ENCODE data around the gene SLC6A9.

The SLC6A9 gene

GRCh38 chr1:44038876-44039657, 7.8 kb upstream of the SLC6A9 start:
- Histone ChIP-seq H3K23ac (ENCODE audit: low read length in 2 of 2) (no peak overlapping the region), H4K8ac (ENCODE audit: low read length) (no peak overlapping the region), H2AK5ac (ENCODE audit: low read length, severe bottlenecking) (no peak overlapping the region), H3K27me3 (ENCODE audit: control insufficient read depth in 1 of 2, insufficient read depth in 1 of 2, low read length in 2 of 2) (peaks cover 0 to 1% of the 10 kb centered on the region in 2 experiments), H3K4ac (ENCODE audit: low read depth in 1 of 2, low read length in 2 of 2) (no peak overlapping the region), H2AFZ (ENCODE audit: low read depth, low read length) (no peak overlapping the region), H3K79me1 (replicated peaks; ENCODE audit: low read length, poor library complexity, severe bottlenecking) (no peaks in the 10 kb centered on the region), H3K9ac (ENCODE audit: low read length) (no peak overlapping the region), H3K27ac (ENCODE audit: low read length, poor library complexity, severe bottlenecking) (no peak overlapping the region), H3K36me3 (ENCODE audit: control insufficient read depth in 1 of 2, insufficient read depth in 2 of 2, low read depth in 1 of 2, low read length in 2 of 2) (no peaks in the 10 kb centered on the region), H4K91ac (ENCODE audit: low read length) (no peak overlapping the region), H3K9me3 (ENCODE audit: control insufficient read depth, low read length) (no peaks in the 10 kb centered on the region), H2BK15ac (ENCODE audit: low read depth, poor library complexity, severe bottlenecking) (no peak overlapping the region), H2BK120ac (ENCODE audit: low read depth, low read length) (no peak overlapping the region), H3K14ac (ENCODE audit: low read length in 2 of 2) (no peak overlapping the region), H3K4me2 (ENCODE audit: low read length, poor library complexity, severe bottlenecking) (no peak overlapping the region), H3K4me1 (ENCODE audit: control insufficient read depth, insufficient read depth, low read depth, low read length) (peaks cover 3% of the 10 kb centered on the region), H2BK5ac (ENCODE audit: low read depth, low read length, poor library complexity, severe bottlenecking) (no peak overlapping the region), H2BK12ac (ENCODE audit: low read length in 2 of 2) (no peak overlapping the region), H3K4me3 (ENCODE audit: insufficient read depth in 1 of 2, low read depth in 1 of 2, low read length in 2 of 2) (no peak overlapping the region), H3K18ac (ENCODE audit: low read depth in 1 of 2, low read length in 2 of 2) (no peak overlapping the region)
- WGBS: 78% methylated on average over 1 of the region's 2 CpGs
- DNase-seq: no peak

- no peaks in the 10 kb centered on the region for H3K36me3 ChIP-seq (ENCODE audit: control insufficient read depth in 1 of 2, insufficient read depth in 2 of 2, low read depth in 1 of 2, low read length in 2 of 2)
- H3K23ac ChIP-seq (ENCODE audit: low read length in 2 of 2): no peak overlapping the region
- 61% methylated on average over 3 of the region's 5 CpGs for WGBS
- no peak for DNase-seq
- peak overlapping the region in 1 of 2 experiments; percentile 74 for H3K18ac ChIP-seq (ENCODE audit: low read depth in 1 of 2, low read length in 2 of 2)
- no peak overlapping the region for H4K8ac ChIP-seq (ENCODE audit: low read length)
- no peak overlapping the region for H3K4me2 ChIP-seq (ENCODE audit: low read length, poor library complexity, severe bottlenecking)
- H2BK15ac ChIP-seq (ENCODE audit: low read depth, poor library complexity, severe bottlenecking): no peak overlapping the region
- no peaks in the 10 kb centered on the region for H3K79me1 ChIP-seq (replicated peaks; ENCODE audit: low read length, poor library complexity, severe bottlenecking)
- H2AK5ac ChIP-seq (ENCODE audit: low read length, severe bottlenecking): no peak overlapping the region
- no peak overlapping the region for H2BK120ac ChIP-seq (ENCODE audit: low read depth, low read length)
- H2BK12ac ChIP-seq (ENCODE audit: low read length in 2 of 2): peak overlapping the region in 1 of 2 experiments; percentile 10
- no peak overlapping the region for H4K91ac ChIP-seq (ENCODE audit: low read length)
- H3K9ac ChIP-seq (ENCODE audit: low read length): no peak overlapping the region
- H2AFZ ChIP-seq (ENCODE audit: low read depth, low read length): peak overlapping the region; percentile 19
- H3K27me3 ChIP-seq (ENCODE audit: control insufficient read depth in 1 of 2, insufficient read depth in 1 of 2, low read length in 2 of 2): no peaks in the 10 kb centered on the region
- H2BK5ac ChIP-seq (ENCODE audit: low read depth, low read length, poor library complexity, severe bottlenecking): no peak overlapping the region
- no peaks in the 10 kb centered on the region for H3K9me3 ChIP-seq (ENCODE audit: control insufficient read depth, low read length)
- H3K4me3 ChIP-seq (ENCODE audit: insufficient read depth in 1 of 2, low read depth in 1 of 2, low read length in 2 of 2): no peak overlapping the region
- no peak overlapping the region for H3K27ac ChIP-seq (ENCODE audit: low read length, poor library complexity, severe bottlenecking)
- peaks cover 4% of the 10 kb centered on the region for H3K4me1 ChIP-seq (ENCODE audit: control insufficient read depth, insufficient read depth, low read depth, low read length)
- no peak overlapping the region for H3K4ac ChIP-seq (ENCODE audit: low read depth in 1 of 2, low read length in 2 of 2)
- H3K14ac ChIP-seq (ENCODE audit: low read length in 2 of 2): peak overlapping the region in 1 of 2 experiments; percentile 82
Observed at GRCh38 chr1:44037154-44037553, 5.9 kb upstream of the SLC6A9 start.

DNA sequence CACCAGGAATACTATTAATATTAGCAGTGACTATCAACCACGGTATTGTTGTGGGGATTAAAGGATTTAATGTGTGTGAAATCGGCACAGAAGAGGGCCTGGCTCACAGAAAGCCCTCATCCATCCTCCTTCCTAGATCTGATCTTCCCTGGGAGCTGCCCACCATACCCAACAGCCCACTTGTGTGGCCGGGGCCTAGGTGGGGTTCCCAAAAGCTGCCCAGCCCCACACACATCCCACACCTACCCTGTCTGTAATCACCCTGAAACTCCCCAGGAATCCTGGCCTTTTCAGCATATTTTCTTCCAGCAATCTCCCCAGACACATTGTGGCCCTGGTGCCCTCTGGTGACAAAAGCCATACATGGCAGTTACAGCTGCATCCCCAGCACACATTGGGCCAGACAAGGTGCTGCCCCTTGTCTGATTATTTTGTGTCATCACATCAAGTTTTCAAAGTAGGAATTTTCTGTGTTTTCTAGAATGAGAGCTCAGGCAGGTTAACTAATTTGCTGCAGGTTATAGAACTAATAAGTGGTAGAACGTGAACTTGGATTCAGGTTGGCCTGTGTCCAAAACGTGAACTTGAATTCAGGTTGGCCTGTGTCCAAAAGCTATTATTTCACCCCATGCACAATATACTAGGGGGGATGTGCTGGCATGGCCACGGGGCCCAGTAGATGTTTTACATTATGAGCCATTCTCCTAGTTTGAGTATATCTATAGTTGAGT, 5.3 kb upstream of the SLC6A9 start:
- Histone ChIP-seq H3K9me3 (ENCODE audit: control insufficient read depth, low read length) (no peaks in the 10 kb centered on the region), H3K9ac (ENCODE audit: low read length) (peak overlapping the region; percentile 51), H2BK15ac (ENCODE audit: low read depth, poor library complexity, severe bottlenecking) (no peak overlapping the region), H3K27ac (ENCODE audit: low read length, poor library complexity, severe bottlenecking) (no peak overlapping the region), H2BK12ac (ENCODE audit: low read length in 2 of 2) (no peak overlapping the region), H3K4ac (ENCODE audit: low read depth in 1 of 2, low read length in 2 of 2) (no peak overlapping the region), H2BK5ac (ENCODE audit: low read depth, low read length, poor library complexity, severe bottlenecking) (no peak overlapping the region), H2AFZ (ENCODE audit: low read depth, low read length) (peak overlapping the region; percentile 19), H4K8ac (ENCODE audit: low read length) (no peak overlapping the region), H3K79me1 (replicated peaks; ENCODE audit: low read length, poor library complexity, severe bottlenecking) (no peaks in the 10 kb centered on the region), H3K18ac (ENCODE audit: low read depth in 1 of 2, low read length in 2 of 2) (no peak overlapping the region), H2BK120ac (ENCODE audit: low read depth, low read length) (no peak overlapping the region), H4K91ac (ENCODE audit: low read length) (no peak overlapping the region), H3K14ac (ENCODE audit: low read length in 2 of 2) (no peak overlapping the region), H3K4me1 (ENCODE audit: control insufficient read depth, insufficient read depth, low read depth, low read length) (peaks cover 10% of the 10 kb centered on the region), H3K36me3 (ENCODE audit: control insufficient read depth in 1 of 2, insufficient read depth in 2 of 2, low read depth in 1 of 2, low read length in 2 of 2) (no peaks in the 10 kb centered on the region), H3K4me3 (ENCODE audit: insufficient read depth in 1 of 2, low read depth in 1 of 2, low read length in 2 of 2) (no peak overlapping the region), H3K27me3 (ENCODE audit: control insufficient read depth in 1 of 2, insufficient read depth in 1 of 2, low read length in 2 of 2) (no peaks in the 10 kb centered on the region), H3K4me2 (ENCODE audit: low read length, poor library complexity, severe bottlenecking) (no peak overlapping the region), H2AK5ac (ENCODE audit: low read length, severe bottlenecking) (no peak overlapping the region), H3K23ac (ENCODE audit: low read length in 2 of 2) (no peak overlapping the region)
- DNase-seq: peak; percentile 71
- 50% methylated on average over 5 of the region's 6 CpGs for WGBS

GRCh38 chr1:44035726-44036408, 4.6 kb upstream of the SLC6A9 start:
- Histone ChIP-seq H3K36me3 (ENCODE audit: control insufficient read depth in 1 of 2, insufficient read depth in 2 of 2, low read depth in 1 of 2, low read length in 2 of 2) (no peaks in the 10 kb centered on the region), H3K9ac (ENCODE audit: low read length) (peak overlapping the region; percentile 51), H2AFZ (ENCODE audit: low read depth, low read length) (no peak overlapping the region), H3K23ac (ENCODE audit: low read length in 2 of 2) (peak overlapping the region in 1 of 2 experiments; percentile 26), H2BK12ac (ENCODE audit: low read length in 2 of 2) (peak overlapping the region; percentile 38 to 92), H3K27ac (ENCODE audit: low read length, poor library complexity, severe bottlenecking) (no peak overlapping the region), H3K27me3 (ENCODE audit: control insufficient read depth in 1 of 2, insufficient read depth in 1 of 2, low read length in 2 of 2) (no peaks in the 10 kb centered on the region), H2BK120ac (ENCODE audit: low read depth, low read length) (no peak overlapping the region), H4K91ac (ENCODE audit: low read length) (no peak overlapping the region), H3K4me2 (ENCODE audit: low read length, poor library complexity, severe bottlenecking) (no peak overlapping the region), H3K14ac (ENCODE audit: low read length in 2 of 2) (peak overlapping the region in 1 of 2 experiments; percentile 20), H3K18ac (ENCODE audit: low read depth in 1 of 2, low read length in 2 of 2) (peak overlapping the region in 1 of 2 experiments; percentile 24), H3K79me1 (replicated peaks; ENCODE audit: low read length, poor library complexity, severe bottlenecking) (no peaks in the 10 kb centered on the region), H3K4me3 (ENCODE audit: insufficient read depth in 1 of 2, low read depth in 1 of 2, low read length in 2 of 2) (no peak overlapping the region), H2BK15ac (ENCODE audit: low read depth, poor library complexity, severe bottlenecking) (peak overlapping the region; percentile 82), H4K8ac (ENCODE audit: low read length) (no peak overlapping the region), H3K4me1 (ENCODE audit: control insufficient read depth, insufficient read depth, low read depth, low read length) (peaks cover 13% of the 10 kb centered on the region), H2AK5ac (ENCODE audit: low read length, severe bottlenecking) (peak overlapping the region; percentile 55), H3K4ac (ENCODE audit: low read depth in 1 of 2, low read length in 2 of 2) (no peak overlapping the region), H3K9me3 (ENCODE audit: control insufficient read depth, low read length) (no peaks in the 10 kb centered on the region), H2BK5ac (ENCODE audit: low read depth, low read length, poor library complexity, severe bottlenecking) (no peak overlapping the region)
- DNase-seq: no peak
- 63% methylated on average over 7 of the region's 8 CpGs for WGBS

All from mesenchymal stem cell (in vitro differentiated cells and primary cell).